ENCODE data around the gene AGAP1. TPM values are rescaled to one million over a fixed set of nuclear protein-coding genes. Genes with fewer than 3 reads are reported as not detected.

Gene AGAP1
- total RNA-seq, 1 donor from 2014 or later, result 23.5 TPM

DNA sequence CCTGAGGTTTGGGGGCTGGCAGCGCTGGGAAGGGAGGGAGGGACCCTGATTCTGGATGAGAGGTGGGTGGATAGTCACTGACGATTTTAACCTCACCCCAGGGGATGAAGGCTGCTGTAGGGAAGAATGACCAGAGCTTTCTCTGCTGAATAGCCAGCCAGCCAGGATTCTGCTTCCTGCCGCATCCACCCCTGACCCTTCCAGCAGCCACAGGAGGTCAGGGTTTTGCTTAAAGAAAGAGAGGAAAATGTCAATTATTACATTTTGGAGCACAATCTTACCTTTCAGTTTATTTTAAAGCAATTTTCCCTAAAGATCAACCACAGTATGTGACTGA, 456.6 kb downstream of the AGAP1 start:
- DNase-seq (ENCODE audit: missing footprints) (no peak), ATAC-seq (no peak)
- intact Hi-C loops (cut with DNase I), result no loop called here

DNA sequence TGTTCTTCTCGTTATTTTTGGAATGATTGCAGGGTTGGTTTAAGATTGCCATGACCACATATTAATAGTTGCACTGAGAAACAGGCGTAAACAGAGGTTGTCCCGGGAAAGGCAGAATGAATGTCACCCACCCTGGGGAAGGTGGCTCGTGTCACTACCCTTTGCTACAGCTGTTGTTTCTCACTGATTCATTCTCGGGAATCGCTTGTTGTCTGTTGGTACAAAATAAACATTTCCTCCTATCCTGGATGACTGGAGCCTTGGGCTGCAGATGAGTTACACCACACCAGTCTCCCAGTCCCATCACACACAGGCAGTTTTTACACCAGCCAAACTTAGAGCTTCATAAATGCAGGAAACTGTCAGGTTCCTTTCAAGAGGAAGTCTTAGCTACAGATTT, 457.6 kb downstream of the AGAP1 start:
- DNase-seq (ENCODE audit: missing footprints), result no peak
- no peak for ATAC-seq
- intact Hi-C loops (cut with DNase I), result no loop called here

DNA sequence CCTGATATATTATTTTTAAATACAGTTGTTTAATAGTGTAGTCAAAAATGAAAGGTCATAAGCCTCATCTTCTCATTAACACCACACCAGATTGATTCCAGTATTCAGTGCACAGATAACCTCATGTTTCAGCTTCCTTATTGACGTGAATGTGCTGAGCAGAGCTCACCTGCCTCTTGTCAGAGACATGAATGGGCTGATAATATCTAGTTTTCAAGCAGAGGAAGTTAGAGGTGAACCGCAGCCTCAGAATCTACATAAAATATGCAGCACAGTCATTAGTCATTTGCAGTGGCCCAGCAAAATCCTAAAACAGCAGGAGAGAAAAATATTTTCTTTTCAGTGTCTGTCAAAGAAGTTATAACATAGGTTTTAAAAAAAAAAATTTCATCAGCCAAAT, 458.1 kb downstream of the AGAP1 start:
- DNase-seq (ENCODE audit: missing footprints) (no peak), ATAC-seq (no peak)
- intact Hi-C loops (cut with DNase I), result no loop called here

DNA sequence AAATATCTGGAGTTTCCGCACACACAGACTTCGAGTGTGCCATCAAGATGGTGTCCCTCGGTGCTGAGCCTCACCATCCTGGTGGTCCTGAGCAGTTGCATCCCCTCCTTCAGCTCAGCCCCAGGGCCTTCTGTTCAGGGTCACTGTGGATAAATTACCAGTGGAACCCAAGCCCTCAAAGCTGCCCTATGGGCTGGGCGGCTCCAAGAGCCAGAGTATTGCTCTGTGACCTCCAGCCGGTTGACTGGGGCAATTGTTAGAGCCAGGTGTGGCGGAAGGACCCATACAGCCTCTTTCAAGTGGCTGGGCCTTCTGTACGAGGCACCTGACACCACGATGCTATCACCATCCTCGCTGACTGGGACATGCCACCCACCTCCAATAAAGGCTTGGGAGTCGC, 458.9 kb downstream of the AGAP1 start:
- no peak for ATAC-seq
- DNase-seq (ENCODE audit: missing footprints), result no peak
- intact Hi-C loops (cut with DNase I), result no loop called here

DNA sequence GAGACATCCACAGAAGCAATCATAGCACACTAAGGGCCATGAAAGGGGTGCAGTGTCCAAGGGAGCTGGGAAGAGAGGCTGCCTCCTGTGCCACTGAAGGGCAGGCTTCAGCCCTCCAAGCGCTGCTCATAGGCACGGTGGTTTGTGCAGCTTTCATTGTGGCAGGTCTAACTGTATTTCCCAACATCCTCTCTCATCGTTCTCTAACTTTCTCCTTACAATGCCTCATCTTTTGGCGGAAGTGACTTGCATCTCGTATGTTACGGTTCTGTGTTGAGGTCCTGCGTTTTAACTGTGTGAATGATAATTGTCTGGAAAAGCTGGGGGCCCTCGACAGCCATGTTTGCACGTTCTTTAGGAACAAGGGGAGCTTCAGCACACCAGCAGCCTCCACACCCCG, 460.4 kb downstream of the AGAP1 start:
- intact Hi-C loops (cut with DNase I), result no loop called here
- DNase-seq (ENCODE audit: missing footprints) (no peak), ATAC-seq (no peak)

DNA sequence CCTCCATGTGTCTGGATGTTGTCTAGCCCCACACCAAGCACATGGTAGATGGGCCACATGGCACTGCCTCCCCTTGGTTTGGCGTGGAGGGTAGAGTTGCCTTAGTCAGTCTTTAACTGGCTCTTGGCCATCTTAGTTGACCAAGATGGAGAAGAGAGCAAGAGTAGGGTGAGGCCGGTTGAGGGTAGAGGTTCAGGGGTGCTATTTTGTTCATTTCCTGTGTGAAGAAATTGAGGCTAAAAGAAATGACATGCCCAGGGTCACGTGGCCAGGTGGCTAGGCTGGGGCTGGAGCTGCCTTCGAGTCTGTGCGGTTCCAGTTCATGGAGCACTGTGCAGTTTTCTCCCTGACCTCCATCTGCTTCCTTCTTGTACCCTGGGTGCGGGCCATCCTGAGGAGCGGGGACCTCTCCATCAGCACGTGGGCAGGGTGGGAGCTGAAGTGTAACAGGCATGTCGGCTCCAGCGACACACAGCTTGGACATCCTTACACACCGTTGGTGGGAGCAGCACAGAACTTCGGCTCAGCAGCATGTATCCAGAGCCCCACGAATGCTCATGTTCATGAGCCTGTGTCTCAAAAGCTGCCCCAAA, 461.1 kb downstream of the AGAP1 start:
- DNase-seq (ENCODE audit: missing footprints) (no peak), ATAC-seq (no peak)
- intact Hi-C loops (cut with DNase I), result no loop called here

DNA sequence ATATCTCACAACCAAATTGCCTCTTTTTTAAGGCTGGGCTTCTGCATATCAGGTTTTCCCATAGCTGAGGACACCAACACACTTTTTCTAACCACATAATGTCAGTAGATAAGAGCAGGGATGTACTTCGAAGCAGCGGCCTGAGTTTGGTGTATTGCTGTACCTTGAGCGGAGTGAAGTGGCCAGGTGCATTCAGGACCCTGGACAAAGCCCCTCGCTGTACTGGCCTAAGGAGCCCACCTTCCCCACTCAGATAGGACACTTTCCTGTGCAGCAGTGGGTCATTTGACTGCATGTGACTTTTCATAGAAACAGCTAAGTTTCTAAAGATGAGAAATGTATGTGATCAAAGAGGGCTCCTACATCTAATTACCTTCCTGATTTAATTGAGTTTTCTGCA, 461.8 kb downstream of the AGAP1 start:
- no peak for DNase-seq (ENCODE audit: missing footprints)
- intact Hi-C loops (cut with DNase I), result no loop called here
- no peak for ATAC-seq

DNA sequence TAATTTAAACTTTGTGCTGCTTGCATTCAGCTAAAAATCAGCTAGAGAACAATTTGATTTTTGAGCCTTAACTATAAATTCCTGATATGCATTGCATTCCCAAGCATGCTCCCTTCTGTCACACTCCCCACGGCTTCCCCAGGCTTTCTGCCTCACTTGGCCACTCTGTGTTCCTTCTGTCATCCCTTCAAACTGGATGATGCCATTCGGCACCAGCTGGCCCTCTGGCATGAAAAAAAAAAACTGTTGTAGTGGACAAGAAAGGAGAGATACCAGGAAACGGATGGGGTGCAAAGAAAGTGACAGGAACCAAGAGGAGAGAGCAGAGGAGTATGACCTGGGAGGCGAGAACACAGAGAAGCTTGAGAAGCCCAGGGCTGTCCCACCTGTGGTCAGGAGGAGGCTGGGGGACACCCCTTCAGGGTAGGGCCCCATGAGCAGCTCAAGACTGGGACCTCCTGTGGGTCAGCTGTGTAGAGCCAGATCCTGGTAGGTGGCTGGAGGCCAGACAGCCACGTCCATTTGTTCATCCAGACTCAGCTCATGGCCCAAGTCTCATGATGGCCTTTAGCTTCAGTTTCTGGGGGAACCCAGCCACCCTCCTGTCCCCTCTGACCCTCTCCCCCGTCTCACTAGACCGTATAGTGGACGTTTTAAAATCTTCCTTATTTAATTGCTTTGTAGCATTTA, 462.6 kb downstream of the AGAP1 start:
- intact Hi-C loops (cut with DNase I), result no loop called here
- ATAC-seq, result no peak
- no peak for DNase-seq (ENCODE audit: missing footprints)

DNA sequence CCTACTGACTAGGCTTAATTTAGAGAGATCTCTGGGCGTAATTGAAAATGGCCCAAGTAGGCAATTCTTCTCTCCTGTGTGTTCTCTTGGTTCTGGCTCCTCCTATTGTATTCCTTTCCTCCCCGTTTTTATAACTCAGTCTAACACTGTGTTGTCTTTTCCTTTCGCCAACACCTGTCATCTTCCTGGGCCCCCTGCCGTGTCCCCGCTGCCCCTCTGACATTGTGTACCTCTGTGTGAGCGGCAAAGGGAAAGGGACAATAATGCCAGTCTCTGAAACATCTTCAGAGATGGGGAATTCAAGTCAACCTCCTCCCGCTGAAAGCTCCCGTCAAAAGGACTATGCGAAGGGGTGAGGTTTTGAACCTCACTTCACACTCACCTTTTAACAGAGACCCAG, 463.4 kb downstream of the AGAP1 start:
- intact Hi-C loops (cut with DNase I), result no loop called here
- DNase-seq (ENCODE audit: missing footprints) (no peak), ATAC-seq (no peak)

DNA sequence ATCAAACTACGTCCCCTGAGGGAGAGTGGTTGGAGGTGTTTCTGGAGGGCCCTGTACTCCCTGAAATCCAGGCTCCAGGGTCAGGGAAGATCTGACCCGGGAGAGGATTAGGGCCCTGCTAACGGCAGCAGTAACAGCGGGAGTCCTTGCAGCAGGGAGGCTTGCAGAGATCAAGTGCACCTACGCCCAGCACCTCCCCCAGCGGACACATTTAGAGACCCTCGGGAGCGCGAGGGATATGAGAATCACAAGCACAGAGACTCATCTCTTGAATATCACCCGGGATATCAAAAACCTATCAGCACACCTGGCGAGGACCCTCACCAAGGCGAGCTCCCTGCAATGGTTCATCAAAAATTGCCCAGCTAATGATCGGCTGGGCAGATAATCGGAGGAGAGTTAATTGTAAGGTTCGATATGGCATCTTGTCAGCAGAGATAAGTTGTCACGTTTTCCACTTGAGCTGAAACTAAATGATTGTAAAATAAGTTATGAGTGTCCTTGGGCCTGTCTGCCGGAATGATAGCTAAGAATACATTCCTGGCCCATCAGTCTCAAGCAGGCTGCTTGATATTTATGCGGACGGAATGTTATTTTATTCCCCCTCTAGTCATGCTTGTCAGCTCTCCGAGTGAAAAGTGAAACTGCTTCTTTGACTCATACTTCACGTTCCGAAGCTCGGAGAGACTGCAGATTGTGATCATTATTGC, 464.5 kb downstream of the AGAP1 start:
- ATAC-seq (no peak), DNase-seq (ENCODE audit: missing footprints) (no peak)
- intact Hi-C loops (cut with DNase I), result no loop called here

DNA sequence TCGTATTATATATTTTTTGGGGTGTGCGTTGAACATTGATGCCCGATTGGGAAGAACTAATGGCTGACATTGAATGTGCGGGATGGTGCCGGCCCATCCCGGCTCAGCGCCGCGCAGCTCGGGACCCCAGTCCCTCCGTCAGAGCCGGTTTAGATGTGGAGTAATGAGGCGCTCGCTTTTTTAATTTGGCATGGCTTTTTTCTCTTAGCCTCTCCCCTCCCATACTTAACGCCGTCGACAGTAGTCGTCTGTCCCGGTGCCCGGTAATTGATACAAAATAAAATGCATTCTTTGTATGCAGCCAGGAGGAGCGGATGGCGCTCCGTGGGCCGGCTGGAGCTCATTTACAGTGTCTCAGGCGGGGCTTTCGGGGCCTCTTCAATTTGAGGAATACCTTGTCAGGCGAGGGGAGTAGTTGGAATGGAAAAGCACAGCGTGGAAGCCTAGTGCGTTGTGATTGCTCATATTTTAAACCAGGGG, 465.1 kb downstream of the AGAP1 start:
- ATAC-seq (no peak), DNase-seq (ENCODE audit: missing footprints) (no peak)
- intact Hi-C loops (cut with DNase I), result no loop called here

DNA sequence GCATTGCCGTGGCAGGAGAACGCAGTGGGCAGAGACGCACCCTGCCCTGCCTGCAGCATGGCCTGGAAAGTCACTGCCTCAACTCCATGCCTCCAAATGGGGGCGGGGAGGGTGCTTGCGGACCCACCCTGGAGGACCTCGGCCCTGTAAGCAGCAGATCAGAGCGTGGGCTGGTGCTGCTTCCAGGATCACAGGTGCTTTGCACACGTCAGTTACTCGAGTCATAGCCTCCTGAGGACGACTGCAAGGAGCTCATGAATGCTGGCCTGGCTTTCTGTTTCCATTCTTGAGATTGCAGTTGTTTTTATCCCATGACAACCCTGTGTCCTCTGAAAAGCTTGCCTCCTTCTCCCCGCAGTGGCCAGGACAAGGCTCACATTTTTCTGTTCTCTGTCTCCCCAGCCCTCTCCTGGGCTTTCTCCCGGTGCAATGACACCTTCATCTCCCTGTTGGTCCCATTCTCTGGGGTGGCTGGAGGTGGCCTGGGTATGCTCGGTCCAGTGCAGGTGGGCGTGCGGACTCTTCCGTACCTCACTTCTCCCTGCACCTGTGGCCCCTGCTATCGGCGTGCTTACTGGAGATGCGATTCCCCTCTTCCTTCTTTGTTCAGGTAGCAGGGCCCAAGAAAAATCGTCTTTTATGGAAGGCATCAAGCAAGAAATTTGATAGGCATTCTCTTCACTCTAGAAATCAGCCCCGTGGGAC, 466.3 kb downstream of the AGAP1 start:
- intact Hi-C loops (cut with DNase I), result no loop called here
- no peak for ATAC-seq
- DNase-seq (ENCODE audit: missing footprints), result no peak

DNA sequence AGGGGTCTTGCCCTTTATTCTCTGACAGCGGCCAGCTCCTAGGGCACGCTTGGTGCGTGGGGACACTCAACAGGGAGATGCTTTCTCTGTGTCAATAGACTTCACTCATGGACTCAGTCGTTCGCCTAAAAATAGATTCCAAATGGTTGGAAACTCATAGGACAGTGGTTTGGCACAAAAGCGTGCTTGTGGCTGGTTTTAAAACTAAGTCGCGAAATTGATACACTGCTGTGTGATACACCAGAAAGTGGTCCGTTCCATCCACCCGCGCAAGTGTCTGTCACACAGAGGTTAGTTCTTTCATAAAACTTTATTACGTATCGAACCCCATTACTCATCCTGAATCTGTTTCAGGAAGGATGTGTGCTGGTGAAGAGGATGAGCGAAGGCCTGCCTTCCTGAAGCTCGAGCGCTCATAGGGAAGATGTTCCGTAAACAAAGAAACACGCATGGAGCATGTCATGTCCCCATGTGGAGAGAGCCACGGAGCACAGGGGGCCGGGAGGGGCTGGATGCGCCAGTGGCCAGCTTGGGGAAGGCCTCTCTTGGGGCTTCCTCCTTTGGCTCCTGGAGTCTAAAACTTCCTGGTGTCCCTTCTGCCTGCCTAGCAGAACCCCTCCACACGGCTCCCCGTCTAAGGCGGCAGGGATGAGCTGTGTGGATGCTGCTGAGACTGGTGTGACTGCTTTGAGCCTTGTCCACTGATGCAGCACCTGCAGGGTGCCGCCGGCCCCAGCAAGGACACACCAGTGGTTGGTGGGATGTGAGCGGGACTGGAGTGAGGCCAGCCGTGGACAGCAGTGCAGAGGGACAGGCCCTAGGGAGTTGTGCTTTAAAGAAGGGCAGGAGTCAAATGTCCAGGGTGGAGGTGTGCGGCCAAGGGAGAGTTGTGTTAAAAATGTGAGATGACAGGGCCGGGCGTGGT, 467.1 kb downstream of the AGAP1 start:
- intact Hi-C loops (cut with DNase I), result no loop called here
- no peak for ATAC-seq
- DNase-seq (ENCODE audit: missing footprints), result no peak

DNA sequence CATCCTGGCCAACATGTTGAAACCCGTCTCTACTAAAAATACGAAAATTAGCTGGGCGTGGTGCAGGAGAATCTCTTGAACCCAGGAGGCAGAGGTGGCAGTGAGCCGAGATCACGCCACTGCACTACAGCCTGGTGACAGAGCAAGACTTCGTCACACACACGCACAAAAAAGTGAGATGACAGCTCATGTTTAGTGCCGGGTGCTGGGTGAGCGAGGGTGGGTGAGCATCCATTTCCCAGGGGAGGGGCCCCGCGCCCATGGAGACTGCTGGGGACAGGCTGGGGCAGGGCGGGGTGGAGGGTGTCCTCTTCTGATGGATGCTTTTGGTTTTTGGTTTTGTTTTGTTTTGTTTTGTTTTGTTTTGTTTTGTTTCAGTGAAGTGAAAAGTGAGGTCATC, 467.9 kb downstream of the AGAP1 start:
- DNase-seq (ENCODE audit: missing footprints), result no peak
- intact Hi-C loops (cut with DNase I), result no loop called here
- no peak for ATAC-seq

DNA sequence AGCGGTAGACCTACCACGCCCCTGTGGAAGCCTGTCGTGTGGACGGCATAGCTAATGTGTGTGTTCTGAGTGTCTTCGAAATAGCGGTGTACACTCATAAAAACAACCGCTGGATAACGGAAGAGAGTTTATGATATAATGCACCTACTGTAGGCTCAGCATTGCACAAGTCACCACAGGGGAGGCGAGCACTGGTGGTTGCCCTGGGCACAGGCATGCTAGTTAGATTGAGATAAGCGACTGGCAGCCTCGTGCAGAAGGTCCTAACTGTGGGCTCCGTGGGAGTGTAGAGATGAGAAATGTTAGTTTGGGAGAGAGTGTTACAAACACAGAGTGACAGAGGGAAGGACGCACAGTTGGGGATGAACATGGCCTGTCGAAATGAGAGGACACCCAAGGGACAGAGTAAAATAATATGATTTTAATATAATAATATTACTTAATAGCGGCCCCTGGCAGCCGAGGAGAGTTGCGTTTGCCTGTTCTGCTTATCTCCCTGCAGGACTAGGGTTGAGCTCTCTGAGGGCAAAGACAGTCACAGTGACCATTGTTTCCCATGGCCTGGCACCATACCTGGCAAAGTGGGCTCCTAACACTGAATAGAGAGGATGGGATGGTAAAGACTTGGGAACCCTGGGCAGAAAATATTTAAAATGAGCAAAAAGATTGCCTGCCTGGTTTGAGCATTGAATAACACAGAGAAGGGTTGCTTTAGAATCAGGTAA, 470.2 kb downstream of the AGAP1 start:
- ATAC-seq (no peak), DNase-seq (ENCODE audit: missing footprints) (no peak)
- intact Hi-C loops (cut with DNase I), result no loop called here

DNA sequence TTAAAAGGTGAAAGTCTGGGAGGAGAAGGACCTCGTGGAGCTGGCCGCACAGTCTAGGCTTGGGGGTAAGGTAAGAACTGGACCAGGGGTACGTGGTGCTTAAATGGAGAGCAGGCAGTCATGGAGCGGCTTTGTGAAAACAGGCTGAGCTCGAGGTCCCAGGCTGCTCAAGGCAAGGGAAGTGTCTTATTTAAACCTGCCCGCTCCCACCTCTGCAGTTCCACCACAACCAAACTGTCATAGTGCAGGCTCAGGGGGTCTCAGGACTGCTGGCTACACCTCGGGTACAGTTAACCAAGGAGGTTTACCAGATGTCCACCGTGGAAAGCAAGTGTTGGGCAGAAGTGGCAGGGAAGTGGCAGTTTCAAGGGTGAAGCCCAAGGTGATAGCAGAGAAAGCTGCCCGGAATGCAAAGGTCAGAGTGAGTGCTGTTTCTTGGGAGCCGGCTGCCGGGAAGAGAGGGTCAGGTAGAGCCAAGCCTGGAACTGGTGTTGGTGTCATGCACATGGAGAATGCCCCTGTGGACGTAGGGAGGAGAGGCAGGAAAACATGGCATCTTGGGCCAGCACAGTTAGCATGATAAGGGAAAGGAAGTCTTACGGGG, 471.0 kb downstream of the AGAP1 start:
- ATAC-seq (no peak), DNase-seq (ENCODE audit: missing footprints) (no peak)
- intact Hi-C loops (cut with DNase I), result no loop called here

DNA sequence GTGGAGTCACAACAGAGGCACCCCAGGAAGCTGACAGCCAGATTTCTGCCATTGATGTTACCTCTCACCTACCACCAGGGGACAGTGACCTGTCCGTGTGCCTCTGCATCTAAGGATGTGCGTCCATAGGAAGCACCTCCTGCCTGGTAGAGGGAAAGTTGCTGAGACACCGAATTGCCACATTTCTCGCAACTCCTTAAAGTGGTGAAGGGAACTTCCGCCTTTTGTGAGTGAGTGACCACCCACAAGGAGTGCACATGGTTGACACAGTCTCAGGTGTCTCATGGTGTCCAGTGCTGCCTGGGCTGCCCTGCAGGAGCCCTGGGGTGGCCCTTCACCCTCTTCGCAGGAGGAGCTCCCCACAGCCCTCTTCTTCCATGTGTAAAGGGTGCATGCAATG, 472.6 kb downstream of the AGAP1 start:
- no peak for DNase-seq (ENCODE audit: missing footprints)
- ATAC-seq, result no peak
- intact Hi-C loops (cut with DNase I), result no loop called here

Data from Right ventricle myocardium inferior (tissue), 1 donor.